Activated CD8-positive, alpha-beta T cell treated with anti-CD3 and anti-CD28 coated beads, Interleukin-2, amount 10 ng/mL, durations not matched to agents 7 days and 5 days (primary cell): ENCODE results near the gene CFL1. TPM values are rescaled to one million over a fixed set of nuclear protein-coding genes. Genes with fewer than 3 reads are reported as not detected.

Experiments used
- ATAC-seq: fragments of 150-1000 bp; cut with Tn5 transposase; one replicate; pipeline ENCODE4 v1.10.0; 2021; ENCODE audit warnings: moderate library complexity
- CTCF ChIA-PET: fragments of 350-600 bp; sonication (Branson Sonifier 250); formaldehyde crosslinking; loops from one replicate; lab custom pipeline; 2021; ENCODE audit warnings: antibody characterized with exemption; lab: Charles Lee
- POLR2A ChIA-PET: fragments of 350-600 bp; sonication (Branson Sonifier 250); formaldehyde crosslinking; loops from one replicate; lab custom pipeline; 2021; ENCODE audit warnings: antibody characterized with exemption; lab: Charles Lee
- DNase-seq: peaks from one replicate; pipeline ENCODE4 v3.0.0-alpha.2; 2020
- H3K27ac Mint-ChIP-seq: one replicate; pipeline ENCODE4 v1.8.0; 2021; ENCODE audit warnings: mild to moderate bottlenecking, mixed read lengths
- H3K27me3 Mint-ChIP-seq: one replicate; pipeline ENCODE4 v1.8.0; 2021; ENCODE audit warnings: low read depth, mixed read lengths
- H3K36me3 Mint-ChIP-seq: one replicate; pipeline ENCODE4 v1.8.0; 2021; ENCODE audit warnings: low read depth, mixed read lengths
- H3K4me1 Mint-ChIP-seq: one replicate; pipeline ENCODE4 v1.8.0; 2021; ENCODE audit warnings: low read depth, mixed read lengths
- H3K4me3 Mint-ChIP-seq: one replicate; pipeline ENCODE4 v1.8.0; 2021; ENCODE audit warnings: mild to moderate bottlenecking, mixed read lengths
- H3K9me3 Mint-ChIP-seq: one replicate; pipeline ENCODE4 v1.8.0; 2022; ENCODE audit warnings: mixed read lengths; ENCODE audit not compliant: insufficient read depth
- total RNA-seq, 2 experiments: library from RNA; stranded (reverse); gene quantifications; one replicate each; pipeline ENCODE4 v1.2.3, GENCODE V29; 2021

Gene CFL1
- total RNA-seq, 2 experiments from 2014 or later = 2,110 to 2,145 TPM

- ATAC-seq (no peak), DNase-seq (no peak)
- peaks cover 20% of the 10 kb centered on the region for H3K4me1 Mint-ChIP-seq
- POLR2A ChIA-PET = interaction anchor here (0.6 kb wide), 1 partner anchor 103 kb away, joined by 3 read pairs; no protein-coding TSS in a partner anchor
- H3K27ac Mint-ChIP-seq = no peak overlapping the region
- peaks cover 10% of the 10 kb centered on the region for H3K27me3 Mint-ChIP-seq
- CTCF ChIA-PET = interaction anchor here (0.9 to 12.1 kb wide), 2 partner anchors 37 to 189 kb away, joined by 3 to 210 read pairs; partner anchors contain the start of gene AP5B1
- no peaks in the 10 kb centered on the region for H3K9me3 Mint-ChIP-seq
- no peaks in the 10 kb centered on the region for H3K36me3 Mint-ChIP-seq
- H3K4me3 Mint-ChIP-seq = no peak overlapping the region
These were observed 43.6 kb downstream of the CFL1 start for GRCh38 chr11:65814131-65814985.

- DNase-seq = no peak
- no peak for ATAC-seq
- ChIA-PET CTCF (interaction anchor here (1.2 to 12.1 kb wide), 3 partner anchors 9 to 35 kb away, joined by 3 to 210 read pairs (median 3); partner anchors contain the start of gene AP5B1), POLR2A (no interaction called here)
- Mint-ChIP-seq H3K9me3 (no peaks in the 10 kb centered on the region), H3K4me3 (no peak overlapping the region), H3K27me3 (peaks cover 18% of the 10 kb centered on the region), H3K36me3 (no peaks in the 10 kb centered on the region), H3K4me1 (peaks cover 6% of the 10 kb centered on the region), H3K27ac (no peak overlapping the region)
These were observed 46.1 kb downstream of the CFL1 start for GRCh38 chr11:65811764-65812475.

- ChIA-PET CTCF (interaction anchor here (0.8 to 1.1 kb wide), 7 partner anchors 13 to 186 kb away, joined by 3 to 6 read pairs (median 3); partner anchors contain the start of genes AP5B1 and MUS81), POLR2A (interaction anchor here (0.5 kb wide), 1 partner anchor 118 kb away, joined by 3 read pairs; no protein-coding TSS in a partner anchor)
- H3K36me3 Mint-ChIP-seq = no peaks in the 10 kb centered on the region
- no peak overlapping the region for H3K27ac Mint-ChIP-seq
- DNase-seq (no peak), ATAC-seq (peak; percentile 53)
- peaks cover 20% of the 10 kb centered on the region for H3K27me3 Mint-ChIP-seq
- no peaks in the 10 kb centered on the region for H3K9me3 Mint-ChIP-seq
- H3K4me1 Mint-ChIP-seq = no peaks in the 10 kb centered on the region
- H3K4me3 Mint-ChIP-seq = no peak overlapping the region
These were observed 47.7 kb downstream of the CFL1 start for GRCh38 chr11:65810046-65810868.

DNA sequence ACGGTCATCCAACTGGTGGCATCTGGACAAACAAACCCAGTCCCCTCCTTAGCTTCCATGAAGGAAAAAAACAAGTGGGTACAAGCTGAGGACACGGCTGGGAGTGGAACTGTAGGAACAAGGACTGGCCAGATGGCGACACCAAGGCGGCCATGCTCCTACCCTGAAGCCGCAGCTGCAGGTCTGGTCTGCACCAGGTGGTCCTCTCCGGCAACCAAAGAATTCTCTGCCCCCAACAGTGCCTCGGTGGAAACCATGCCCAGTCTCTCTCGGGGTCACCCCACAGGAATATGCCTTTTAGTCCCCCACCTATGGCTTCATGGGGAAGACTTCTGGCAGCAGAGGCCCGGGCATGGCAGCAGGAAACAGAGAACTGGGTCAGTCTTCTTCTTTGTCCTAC lies 48.5 kb downstream of the CFL1 start:
- Mint-ChIP-seq H3K9me3 (no peaks in the 10 kb centered on the region), H3K4me3 (no peak overlapping the region), H3K4me1 (no peaks in the 10 kb centered on the region), H3K27ac (no peak overlapping the region), H3K36me3 (no peaks in the 10 kb centered on the region), H3K27me3 (peaks cover 19% of the 10 kb centered on the region)
- ATAC-seq (no peak), DNase-seq (no peak)
- POLR2A ChIA-PET = interaction anchor here (0.5 kb wide), 1 partner anchor 119 kb away, joined by 3 read pairs; no protein-coding TSS in a partner anchor
- CTCF ChIA-PET = interaction anchor here (0.8 to 3.0 kb wide), 7 partner anchors 14 to 187 kb away, joined by 3 to 19 read pairs (median 3); partner anchors contain the start of genes AP5B1 and MUS81

DNA sequence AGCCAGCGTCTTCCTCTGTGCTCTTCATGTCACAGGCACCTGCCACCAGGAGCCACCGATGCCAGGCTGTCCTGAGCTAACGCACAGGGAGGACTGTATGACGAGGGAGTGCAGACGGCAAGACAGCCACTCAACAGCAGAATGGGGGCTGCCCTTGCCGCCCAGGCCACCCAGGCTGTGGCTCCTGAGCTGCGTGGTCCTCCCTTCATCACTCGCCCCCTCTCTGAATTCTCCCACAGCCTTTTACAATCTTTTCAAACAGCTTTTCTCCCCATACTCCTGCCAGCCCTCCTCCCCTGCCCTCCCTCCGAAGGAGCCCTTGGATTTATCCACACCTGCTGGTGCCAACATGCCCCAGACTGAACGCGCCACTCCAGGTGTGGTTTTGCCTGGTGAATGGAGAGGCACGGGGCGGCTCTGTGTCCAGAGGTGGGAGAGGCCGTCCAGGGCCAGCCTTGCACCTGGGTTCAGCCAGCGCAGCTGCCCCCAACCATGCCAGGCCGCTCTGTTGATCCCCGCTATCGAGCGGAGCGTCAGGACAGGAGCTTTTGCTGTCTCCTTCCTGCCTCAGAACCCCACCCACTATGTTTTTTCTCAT lies 49.1 kb downstream of the CFL1 start:
- Mint-ChIP-seq H3K4me1 (peaks cover 4% of the 10 kb centered on the region), H3K27ac (no peak overlapping the region), H3K27me3 (peaks cover 17% of the 10 kb centered on the region), H3K4me3 (no peak overlapping the region), H3K9me3 (no peaks in the 10 kb centered on the region), H3K36me3 (no peaks in the 10 kb centered on the region)
- ATAC-seq (no peak), DNase-seq (no peak)
- ChIA-PET POLR2A (no interaction called here), CTCF (interaction anchor here (1.1 to 3.0 kb wide), 3 partner anchors 9 to 237 kb away, joined by 4 to 19 read pairs (median 9); partner anchors contain the start of gene AP5B1)

GRCh38 chr11:65806979-65807378 lies 51.0 kb downstream of the CFL1 start:
- Mint-ChIP-seq H3K4me1 (peaks cover 5% of the 10 kb centered on the region), H3K9me3 (no peaks in the 10 kb centered on the region), H3K27me3 (peaks cover 21% of the 10 kb centered on the region), H3K36me3 (no peaks in the 10 kb centered on the region), H3K4me3 (no peak overlapping the region), H3K27ac (no peak overlapping the region)
- POLR2A ChIA-PET = interaction anchor here (1.1 kb wide), 1 partner anchor 27 kb away, joined by 4 read pairs; the partner anchor contains the start of gene AP5B1
- DNase-seq = no peak
- no peak for ATAC-seq
- CTCF ChIA-PET = interaction anchor here (0.6 to 3.0 kb wide), 6 partner anchors 9 to 844 kb away, joined by 3 to 19 read pairs (median 4); partner anchors contain the start of gene AP5B1

Other genes starting within 250 kb of the CFL1 start
- 10 to 100 TPM; 56.7 to 66.5 TPM for gene MAP3K11, start 244.0 kb downstream of the CFL1 start, total RNA-seq
- 10 to 100 TPM; 50.1 to 54.8 TPM for gene PCNX3, start 242.4 kb downstream of the CFL1 start, total RNA-seq
- 100 to 1,000 TPM; 245 to 274 TPM for gene SIPA1, start 220.1 kb downstream of the CFL1 start, total RNA-seq
- 10 to 100 TPM; 72.5 to 82.4 TPM for gene RELA, start 195.3 kb downstream of the CFL1 start, total RNA-seq
- 10 to 100 TPM; 63.2 to 68.7 TPM for gene KAT5, start 145.9 kb downstream of the CFL1 start, total RNA-seq
- 10 to 100 TPM; 88.0 to 92.3 TPM for gene RNASEH2C, start 137.4 kb downstream of the CFL1 start, total RNA-seq
- 10 to 100 TPM; 21.9 to 22.5 TPM for gene AP5B1, start 77.2 kb downstream of the CFL1 start, total RNA-seq
- gene OVOL1, start 71.1 kb downstream of the CFL1 start, total RNA-seq = under 1 TPM in 1 of 2 experiments, not detected in 1; 0.08 TPM
- 1 to 10 TPM in 1 of 2 experiments, under 1 TPM in 1; 0.44 to 1.6 TPM for gene SNX32, start 24.2 kb downstream of the CFL1 start, total RNA-seq
- 100 to 1,000 TPM; 106 to 111 TPM for gene MUS81, start 2.3 kb upstream of the CFL1 start, total RNA-seq
- 1 to 10 TPM; 4.8 to 5.0 TPM for gene EFEMP2, start 14.6 kb upstream of the CFL1 start, total RNA-seq
- 100 to 1,000 TPM; 381 to 413 TPM for gene CTSW, start 21.7 kb upstream of the CFL1 start, total RNA-seq
- gene FIBP, start 30.3 kb upstream of the CFL1 start, total RNA-seq = 10 to 100 TPM; 80.4 to 89.0 TPM
- 10 to 100 TPM; 82.6 to 84.0 TPM for gene CCDC85B, start 32.5 kb upstream of the CFL1 start, total RNA-seq
- gene FOSL1, start 42.2 kb upstream of the CFL1 start, total RNA-seq = 1 to 10 TPM; 2.3 to 3.8 TPM
- 10 to 100 TPM; 28.4 to 28.5 TPM for gene C11orf68, start 60.9 kb upstream of the CFL1 start, total RNA-seq
- gene DRAP1, start 61.2 kb upstream of the CFL1 start, total RNA-seq = 100 to 1,000 TPM; 219 to 240 TPM
- gene TSGA10IP, start 87.3 kb upstream of the CFL1 start, total RNA-seq = not detected
- gene SART1, start 103.6 kb upstream of the CFL1 start, total RNA-seq = 10 to 100 TPM; 88.0 to 90.3 TPM
- 10 to 100 TPM; 53.5 to 54.2 TPM for gene EIF1AD, start 144.0 kb upstream of the CFL1 start, total RNA-seq
- 100 to 1,000 TPM; 290 to 298 TPM for gene BANF1, start 144.3 kb upstream of the CFL1 start, total RNA-seq
- not detected for gene CST6, start 153.8 kb upstream of the CFL1 start, total RNA-seq
- gene CATSPER1, start 168.3 kb upstream of the CFL1 start, total RNA-seq = not detected
- not detected for gene GAL3ST3, start 191.0 kb upstream of the CFL1 start, total RNA-seq
- gene SF3B2, start 194.2 kb upstream of the CFL1 start, total RNA-seq = 100 to 1,000 TPM; 241 to 253 TPM
- 10 to 100 TPM; 84.6 to 91.6 TPM for gene PACS1, start 212.1 kb upstream of the CFL1 start, total RNA-seq